ENCODE data around the gene KRTAP4-8.

GRCh38 chr17:41111151-41111885, 13.4 kb upstream of the KRTAP4-8 start:
- TF ChIP-seq POLR2AphosphoS5 (IDR thresholded peaks at IDR 0.05) (no peak), EP300 (IDR thresholded peaks at IDR 0.05) (no peak)
- TF ChIP-seq, protein P1, sequence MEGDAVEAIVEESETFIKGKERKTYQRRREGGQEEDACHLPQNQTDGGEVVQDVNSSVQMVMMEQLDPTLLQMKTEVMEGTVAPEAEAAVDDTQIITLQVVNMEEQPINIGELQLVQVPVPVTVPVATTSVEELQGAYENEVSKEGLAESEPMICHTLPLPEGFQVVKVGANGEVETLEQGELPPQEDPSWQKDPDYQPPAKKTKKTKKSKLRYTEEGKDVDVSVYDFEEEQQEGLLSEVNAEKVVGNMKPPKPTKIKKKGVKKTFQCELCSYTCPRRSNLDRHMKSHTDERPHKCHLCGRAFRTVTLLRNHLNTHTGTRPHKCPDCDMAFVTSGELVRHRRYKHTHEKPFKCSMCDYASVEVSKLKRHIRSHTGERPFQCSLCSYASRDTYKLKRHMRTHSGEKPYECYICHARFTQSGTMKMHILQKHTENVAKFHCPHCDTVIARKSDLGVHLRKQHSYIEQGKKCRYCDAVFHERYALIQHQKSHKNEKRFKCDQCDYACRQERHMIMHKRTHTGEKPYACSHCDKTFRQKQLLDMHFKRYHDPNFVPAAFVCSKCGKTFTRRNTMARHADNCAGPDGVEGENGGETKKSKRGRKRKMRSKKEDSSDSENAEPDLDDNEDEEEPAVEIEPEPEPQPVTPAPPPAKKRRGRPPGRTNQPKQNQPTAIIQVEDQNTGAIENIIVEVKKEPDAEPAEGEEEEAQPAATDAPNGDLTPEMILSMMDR (IDR thresholded peaks at IDR 0.05) = no peak

Data from suprapubic skin (tissue), 4 donors.